IMR-90 (cell line): ENCODE measurements around the gene MYBL2. TPM values are rescaled to one million over a fixed set of nuclear protein-coding genes. Genes with fewer than 3 reads are reported as not detected.
A peak's percentile ranks its signal among the peaks of the same experiment; 100 is the strongest.

Experiments used
- ATAC-seq: fragments of 200-7000 bp; cut with Tn5 transposase; 2 replicates; pipeline ENCODE4 v1.9.1; 2020; ENCODE audit warnings: low read depth, mild to moderate bottlenecking, moderate library complexity
- BruUV-seq: library from RNA; stranded (reverse); fragments of 400-500 nt; replicated peaks from 2 replicates; lab custom pipeline; 2021; lab: Mats Ljungman, UMichigan
- CTCF ChIA-PET: fragments of 300-600 bp; formaldehyde crosslinking; extraction: SDS; loops from one replicate; lab custom pipeline; 2021; ENCODE audit warnings: antibody characterized with exemption; lab: Yijun Ruan, JAX
- POLR2A ChIA-PET: fragments of 300-600 bp; sonication (Branson Sonifier 250); formaldehyde crosslinking; loops from one replicate; lab custom pipeline; 2022; ENCODE audit warnings: antibody characterized with exemption; ENCODE audit not compliant: unreplicated experiment; lab: Charles Lee
- DNase-seq: peaks from one replicate; pipeline ENCODE4 v3.0.0; 2013
- H2AFZ ChIP-seq: replicated peaks from 2 replicates; pipeline ENCODE3; 2013; ENCODE audit warnings: low read length, mild to moderate bottlenecking; ENCODE audit not compliant: poor library complexity
- H2AK5ac ChIP-seq: 2 replicates; pipeline ENCODE4 v1.6.1; 2013; ENCODE audit warnings: low read depth, low read length, inconsistent platforms
- H2AK9ac ChIP-seq: replicated peaks from 2 replicates; pipeline ENCODE3; 2013; ENCODE audit warnings: mild to moderate bottlenecking, low read depth, low read length, moderate library complexity; ENCODE audit not compliant: poor library complexity
- H2BK120ac ChIP-seq: 2 replicates; pipeline ENCODE4 v1.6.1; 2013; ENCODE audit warnings: low read depth, low read length, inconsistent platforms
- H2BK15ac ChIP-seq: 3 replicates; pipeline ENCODE4 v1.6.1; 2013; ENCODE audit warnings: low read depth, low read length, inconsistent platforms
- H2BK20ac ChIP-seq: 2 replicates; pipeline ENCODE4 v1.6.1; 2013; ENCODE audit warnings: low read depth, mild to moderate bottlenecking, inconsistent platforms, low read length, moderate library complexity
- H2BK5ac ChIP-seq: 2 replicates; pipeline ENCODE4 v1.6.1; 2013; ENCODE audit warnings: mild to moderate bottlenecking, low read depth, low read length, inconsistent platforms; ENCODE audit not compliant: poor library complexity, severe bottlenecking
- H3K14ac ChIP-seq: replicated peaks from 2 replicates; pipeline ENCODE4 v1.6.1; 2013; ENCODE audit warnings: low read depth, low read length, inconsistent platforms
- H3K18ac ChIP-seq: 2 replicates; pipeline ENCODE4 v1.6.1; 2013; ENCODE audit warnings: low read depth, low read length, control low read depth
- H3K23ac ChIP-seq: 2 replicates; pipeline ENCODE4 v1.6.1; 2013; ENCODE audit warnings: low read depth, low read length, inconsistent platforms
- H3K27ac ChIP-seq: 2 replicates; pipeline ENCODE4 v1.5.1; 2013; ENCODE audit warnings: mild to moderate bottlenecking, control low read depth, low read length; ENCODE audit not compliant: insufficient read depth
- H3K27me3 ChIP-seq: 2 replicates; pipeline ENCODE4 v1.6.1; 2013; ENCODE audit warnings: low read length; ENCODE audit not compliant: control insufficient read depth, insufficient read depth
- H3K36me3 ChIP-seq: 2 replicates; pipeline ENCODE4 v1.6.1; 2013; ENCODE audit warnings: low read length, mixed read lengths; ENCODE audit not compliant: control insufficient read depth, insufficient read depth
- H3K4ac ChIP-seq: 2 replicates; pipeline ENCODE4 v1.6.1; 2013; ENCODE audit warnings: low read depth, low read length, inconsistent platforms
- H3K4me1 ChIP-seq: 2 replicates; pipeline ENCODE4 v1.6.1; 2013; ENCODE audit warnings: low read length, mixed read lengths; ENCODE audit not compliant: control insufficient read depth, insufficient read depth
- H3K4me2 ChIP-seq: 2 replicates; pipeline ENCODE4 v1.6.1; 2013; ENCODE audit warnings: low read depth, mild to moderate bottlenecking, control low read depth, low read length, moderate library complexity
- H3K4me3 ChIP-seq: 2 replicates; pipeline ENCODE4 v1.5.1; 2013; ENCODE audit warnings: low read depth, mild to moderate bottlenecking, control low read depth, low read length, moderate library complexity; ENCODE audit not compliant: insufficient read depth
- H3K56ac ChIP-seq: 2 replicates; pipeline ENCODE4 v1.6.1; 2013; ENCODE audit warnings: low read length, inconsistent platforms; ENCODE audit not compliant: insufficient read depth; ENCODE audit errors: extremely low read depth
- H3K79me1 ChIP-seq, 2 experiments: 2 replicates each; pipeline ENCODE4 v1.6.1; 2013; ENCODE audit warnings: low read length in 2 of 2, inconsistent platforms in 1 of 2, low read depth in 1 of 2
- H3K9ac ChIP-seq: 2 replicates; pipeline ENCODE4 v1.6.1; 2013; ENCODE audit warnings: low read depth, low read length, control low read depth
- H3K9me1 ChIP-seq: 2 replicates; pipeline ENCODE4 v1.6.1; 2013; ENCODE audit warnings: low read length, inconsistent platforms; ENCODE audit not compliant: insufficient read depth
- H3K9me3 ChIP-seq: 2 replicates; pipeline ENCODE4 v1.6.1; 2013; ENCODE audit warnings: low read length; ENCODE audit not compliant: control insufficient read depth, insufficient read depth
- H4K20me1 ChIP-seq: 2 replicates; pipeline ENCODE4 v1.6.1; 2013; ENCODE audit warnings: low read length, inconsistent platforms; ENCODE audit not compliant: insufficient read depth
- H4K5ac ChIP-seq: 2 replicates; pipeline ENCODE4 v1.6.1; 2013; ENCODE audit warnings: mild to moderate bottlenecking, low read depth, low read length, control low read depth
- H4K8ac ChIP-seq, 2 experiments: 2 replicates each; pipeline ENCODE4 v1.6.1; 2013; ENCODE audit warnings: low read depth in 2 of 2, low read length in 2 of 2, control low read depth in 1 of 2, inconsistent platforms in 1 of 2
- H4K91ac ChIP-seq: 2 replicates; pipeline ENCODE4 v1.6.1; 2013; ENCODE audit warnings: low read depth, low read length, inconsistent platforms; ENCODE audit not compliant: insufficient read depth
- BHLHE40 ChIP-seq: fragments of 150-350 bp; IDR thresholded peaks from 2 replicates; pipeline ENCODE4 v1.6.1; 2016; ENCODE audit warnings: mild to moderate bottlenecking, low read depth, low read length
- CEBPB ChIP-seq: IDR thresholded peaks from 2 replicates; pipeline ENCODE4 v1.6.1; 2012; ENCODE audit warnings: low read depth, low read length, improper control_type of control experiment
- CHD1 ChIP-seq: IDR thresholded peaks from 2 replicates; pipeline ENCODE4 v1.6.1; 2012; ENCODE audit warnings: low read depth, low read length, improper control_type of control experiment
- ELK1 ChIP-seq: fragments of 150-350 bp; IDR thresholded peaks from 2 replicates; pipeline ENCODE4 v1.6.1; 2016; ENCODE audit warnings: low read depth, mild to moderate bottlenecking, low read length, moderate library complexity, borderline replicate concordance
- FOS ChIP-seq: fragments of 150-350 bp; IDR thresholded peaks from 2 replicates; pipeline ENCODE4 v1.6.1; 2016; ENCODE audit warnings: low read depth, low read length
- MAFK ChIP-seq: IDR thresholded peaks from 2 replicates; pipeline ENCODE4 v1.6.1; 2012; ENCODE audit warnings: low read depth, low read length, improper control_type of control experiment
- MAZ ChIP-seq: IDR thresholded peaks from 2 replicates; pipeline ENCODE4 v1.6.1; 2012; ENCODE audit warnings: low read depth, mild to moderate bottlenecking, low read length, improper control_type of control experiment, moderate library complexity, borderline replicate concordance
- NFE2L2 ChIP-seq: fragments of 150-350 bp; IDR thresholded peaks from 2 replicates; pipeline ENCODE4 v1.6.1; 2016; ENCODE audit warnings: low read depth, mild to moderate bottlenecking, low read length
- POLR2A ChIP-seq: IDR thresholded peaks from 2 replicates; pipeline ENCODE4 v1.6.1; 2012; ENCODE audit warnings: mild to moderate bottlenecking, low read depth, low read length
- RCOR1 ChIP-seq: IDR thresholded peaks from 2 replicates; pipeline ENCODE4 v1.6.1; 2012; ENCODE audit warnings: mild to moderate bottlenecking, low read length, improper control_type of control experiment; ENCODE audit not compliant: insufficient replicate concordance
- RFX5 ChIP-seq: IDR thresholded peaks from 2 replicates; pipeline ENCODE4 v1.8.0; 2012; ENCODE audit warnings: low read depth, mild to moderate bottlenecking, low read length, moderate library complexity
- USF2 ChIP-seq: fragments of 150-350 bp; IDR thresholded peaks from 2 replicates; pipeline ENCODE4 v1.6.1; 2017; ENCODE audit warnings: mild to moderate bottlenecking, antibody characterized with exemption, low read length, low read depth
- WGBS, 2 experiments: methylation state at CpG; one replicate each; pipeline versions ENCODE4 v1.1.5 to v1.1.7; 2013; ENCODE audit warnings: missing lambda C conversion rate in 2 of 2; ENCODE audit not compliant: insufficient read length in 1 of 2; ENCODE audit errors: extremely low coverage in 2 of 2; 5-methylcytosine and 5-hydroxymethylcytosine counted together
- dilution Hi-C: fragments of 300-500 bp; cut with HindIII; formaldehyde crosslinking; loops from one replicate; pipeline ENCODE4 v1.14.3; 2018; ENCODE audit warnings: low sequenced_read_pairs; ENCODE audit not compliant: unreplicated experiment
- in situ Hi-C: fragments of 300-500 bp; cut with MboI; formaldehyde crosslinking; loops from 3 replicates; pipeline ENCODE4 v1.14.3; 2019; ENCODE audit warnings: low sequenced_read_pairs, inconsistent platforms, mixed read lengths
- intact Hi-C: fragments of 100-400 bp; cut with micrococcal nuclease; formaldehyde crosslinking; loops from 2 replicates; pipeline ENCODE4 v1.10.0; 2022
- polyA plus RNA-seq, 3 experiments: library from polyadenylated mRNA; depleted of rRNA; stranded (reverse); fragments of >200 nt; gene quantifications; 2 replicates each; pipeline ENCODE4 v1.2.3, GENCODE V29; 2012; ENCODE audit warnings: low replicate concordance in 1 of 3
- total RNA-seq: library from RNA; depleted of rRNA; stranded (reverse); fragments of >200 nt; gene quantifications from 2 replicates; pipeline ENCODE4 v1.2.3, GENCODE V29; 2012

The MYBL2 gene
- total and polyA plus RNA-seq, 2 of the 4 experiments (the other 2 are of a cell fraction): 12.4 to 23.1 TPM

GRCh38 chr20:43723186-43723585, 56.3 kb downstream of the MYBL2 start:
- no peak overlapping the region for H3K4me2 ChIP-seq
- no peaks in the 10 kb centered on the region for H3K36me3 ChIP-seq
- H3K4me3 ChIP-seq: no peak overlapping the region
- H3K9me1 ChIP-seq: no peaks in the 10 kb centered on the region
- H3K56ac ChIP-seq: no peak overlapping the region
- H3K4ac ChIP-seq: no peak overlapping the region
- intact Hi-C loops: no loop called here
- H4K5ac ChIP-seq: no peak overlapping the region
- WGBS, 2 experiments: no CpG with 5 or more reads among the region's 4 CpGs
- no peak overlapping the region for H3K23ac ChIP-seq
- no peak overlapping the region for H2BK20ac ChIP-seq
- H3K27me3 ChIP-seq: no peaks in the 10 kb centered on the region
- H2BK15ac ChIP-seq: no peak overlapping the region
- H2AK5ac ChIP-seq: no peak overlapping the region
- H4K20me1 ChIP-seq: no peaks in the 10 kb centered on the region
- no peak overlapping the region for H3K27ac ChIP-seq
- no peak overlapping the region for H4K8ac ChIP-seq
- DNase-seq (peak; percentile 13), ATAC-seq (no peak)
- H3K9me3 ChIP-seq: peaks cover 3% of the 10 kb centered on the region
- H3K9ac ChIP-seq: no peak overlapping the region
- TF ChIP-seq MAZ (no peak), FOS (no peak), RFX5 (no peak), ELK1 (no peak), RCOR1 (no peak), NFE2L2 (no peak), BHLHE40 (no peak), MAFK (no peak), CEBPB (no peak), USF2 (no peak), CHD1 (no peak), POLR2A (no peak)
- in situ Hi-C loops: no loop called here
- no peak overlapping the region for H2BK120ac ChIP-seq
- no peak overlapping the region for H2AFZ ChIP-seq
- dilution Hi-C loops: no loop called here
- ChIA-PET CTCF (no interaction called here), POLR2A (no interaction called here)
- no peak overlapping the region for H3K14ac ChIP-seq
- H3K79me1 ChIP-seq: no peaks in the 10 kb centered on the region
- no TSS peak for BruUV-seq
- no peak overlapping the region for H2AK9ac ChIP-seq
- no peak overlapping the region for H4K91ac ChIP-seq
- H3K18ac ChIP-seq: no peak overlapping the region
- H3K4me1 ChIP-seq: peaks cover 14% of the 10 kb centered on the region
- no peak overlapping the region for H2BK5ac ChIP-seq
